ENCODE results near the gene RCOR1.
"Not testable (repeated sequence)": the region's sequence is repeated elsewhere in the genome, so short reads cannot be mapped to it uniquely, and the experiment has no call there.

Gene RCOR1

GRCh38 chr14:102630881-102631280 lies 38.4 kb downstream of the RCOR1 start:
- DNase-seq: no peak

- DNase-seq: no peak
Measured at GRCh38 chr14:102633906-102634595, 41.6 kb downstream of the RCOR1 start.

GRCh38 chr14:102639611-102640010 lies 47.2 kb downstream of the RCOR1 start:
- not testable (repeated sequence) for DNase-seq

- no peak for DNase-seq
Measured at GRCh38 chr14:102644523-102644922, 52.1 kb downstream of the RCOR1 start.

- no peak for DNase-seq
Measured at GRCh38 chr14:102645746-102646440, 53.4 kb downstream of the RCOR1 start.

- no peak for DNase-seq
Measured at GRCh38 chr14:102646615-102647014, 54.2 kb downstream of the RCOR1 start.

GRCh38 chr14:102652194-102652593 lies 59.7 kb downstream of the RCOR1 start:
- no peak for DNase-seq

- no peak for DNase-seq
Measured at GRCh38 chr14:102654298-102654697, 61.8 kb downstream of the RCOR1 start.

- no peak for DNase-seq
Measured at GRCh38 chr14:102655137-102655536, 62.7 kb downstream of the RCOR1 start.

- DNase-seq: no peak
Measured at GRCh38 chr14:102659797-102660196, 67.3 kb downstream of the RCOR1 start.

- DNase-seq: no peak
Measured at GRCh38 chr14:102661614-102662013, 69.2 kb downstream of the RCOR1 start.

- DNase-seq: no peak
Measured at GRCh38 chr14:102662636-102663430, 70.4 kb downstream of the RCOR1 start.

GRCh38 chr14:102663440-102663839 lies 71.0 kb downstream of the RCOR1 start:
- DNase-seq: no peak

- no peak for DNase-seq
Measured at GRCh38 chr14:102665621-102666020, 73.2 kb downstream of the RCOR1 start.

- no peak for DNase-seq
Measured at GRCh38 chr14:102666635-102667034, 74.2 kb downstream of the RCOR1 start.

GRCh38 chr14:102667703-102668102 lies 75.3 kb downstream of the RCOR1 start:
- no peak for DNase-seq

GRCh38 chr14:102668291-102668873 lies 75.9 kb downstream of the RCOR1 start:
- no peak for DNase-seq

- DNase-seq: no peak
Measured at GRCh38 chr14:102671410-102671809, 79.0 kb downstream of the RCOR1 start.

- no peak for DNase-seq
Measured at GRCh38 chr14:102672410-102672960, 80.0 kb downstream of the RCOR1 start.

GRCh38 chr14:102675396-102675795 lies 82.9 kb downstream of the RCOR1 start:
- DNase-seq: no peak

- no peak for DNase-seq
Measured at GRCh38 chr14:102678394-102678793, 85.9 kb downstream of the RCOR1 start.

- DNase-seq: no peak
Measured at GRCh38 chr14:102683399-102684297, 91.2 kb downstream of the RCOR1 start.
